Activated gamma-delta T cell treated with anti-CD3 and anti-CD28 coated beads, Interleukin-2, amount 50 U/mL, for 16 hours (primary cell): Measurements from ENCODE around the gene TMEM9B.

ENCODE experiments used
- DNase-seq: peaks from one replicate; pipeline ENCODE4 v3.0.0-alpha.2; 2020; ENCODE audit warnings: low read depth

Gene TMEM9B

DNA sequence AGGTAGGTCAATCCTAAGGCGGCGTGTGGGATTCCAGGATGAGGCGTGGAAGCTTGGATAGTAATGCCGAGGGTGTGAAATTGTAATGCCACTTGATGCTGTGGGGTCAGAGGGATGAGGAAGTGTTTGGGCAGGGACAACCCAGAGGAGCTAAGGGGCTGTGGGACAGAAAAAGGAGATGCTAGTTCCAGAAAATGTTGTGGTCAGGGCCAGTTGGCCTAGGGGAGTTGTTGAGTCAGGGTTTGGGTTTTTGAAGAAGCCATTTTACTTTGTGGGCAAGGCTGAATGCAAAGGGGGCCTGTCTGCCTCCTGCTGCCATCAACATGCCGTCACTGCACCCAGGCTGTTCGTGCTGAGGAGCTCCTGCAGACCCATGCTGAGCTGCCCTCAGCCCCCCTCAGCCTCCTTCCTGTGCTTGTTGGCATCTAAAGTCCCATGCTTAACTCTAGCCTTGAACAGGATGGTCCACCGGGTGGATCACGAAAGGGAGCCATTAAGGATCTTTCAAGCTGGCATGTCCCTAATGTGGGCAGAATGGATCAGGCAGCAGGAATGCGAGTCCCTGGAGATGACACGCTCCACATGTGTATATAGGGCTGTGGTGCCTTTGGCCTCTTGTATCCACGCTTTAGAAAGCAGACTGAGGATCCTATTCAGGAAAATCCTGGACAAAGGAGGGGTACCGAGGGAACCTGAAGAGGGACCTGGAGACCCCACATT, 33.6 kb downstream of the TMEM9B start:
- no peak for DNase-seq

GRCh38 chr11:8928981-8929615, 35.1 kb downstream of the TMEM9B start:
- DNase-seq, result no peak

DNA sequence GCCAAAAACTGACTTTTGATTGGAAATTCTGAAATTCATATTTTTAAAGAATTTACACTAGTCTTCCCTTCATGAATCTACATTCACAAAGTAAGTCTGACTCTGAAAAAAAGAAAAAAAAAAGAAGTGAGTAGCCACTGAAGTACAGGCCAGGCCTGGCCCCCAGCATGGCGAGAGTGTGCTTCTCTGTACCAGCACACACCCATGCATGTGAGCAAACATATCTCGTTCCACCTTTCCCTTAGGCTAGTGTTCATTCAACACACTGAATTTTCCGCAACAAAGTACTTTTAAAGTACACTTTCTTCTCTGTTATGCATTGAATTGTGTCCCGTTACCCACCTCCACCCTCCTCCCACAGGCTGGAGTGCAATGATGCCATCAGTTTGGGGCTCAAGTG, 36.0 kb downstream of the TMEM9B start:
- DNase-seq, result no peak

GRCh38 chr11:8927233-8927632, 37.0 kb downstream of the TMEM9B start:
- no peak for DNase-seq

DNA sequence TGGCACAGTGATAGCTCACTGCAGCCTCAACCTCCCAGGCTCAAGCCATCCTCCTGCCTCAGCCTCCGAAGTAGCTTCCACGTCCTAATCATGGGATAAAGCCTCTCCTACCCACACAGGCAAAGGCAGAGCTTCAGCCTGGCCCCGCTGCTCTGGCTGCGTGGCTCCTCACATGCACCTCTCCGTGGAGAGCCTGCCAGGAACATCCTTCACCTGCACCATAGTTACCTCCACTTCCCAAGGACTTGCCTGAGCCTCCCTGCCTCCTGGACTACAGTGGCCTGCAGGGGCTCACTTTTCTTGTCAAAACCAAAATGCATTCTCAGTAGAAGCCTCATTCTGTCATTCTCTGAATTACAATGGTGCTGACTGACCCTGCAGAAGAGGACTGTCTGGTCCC, 38.0 kb downstream of the TMEM9B start:
- DNase-seq, result no peak

- no peak for DNase-seq
Observed at GRCh38 chr11:8925711-8926110, 38.5 kb downstream of the TMEM9B start.

DNA sequence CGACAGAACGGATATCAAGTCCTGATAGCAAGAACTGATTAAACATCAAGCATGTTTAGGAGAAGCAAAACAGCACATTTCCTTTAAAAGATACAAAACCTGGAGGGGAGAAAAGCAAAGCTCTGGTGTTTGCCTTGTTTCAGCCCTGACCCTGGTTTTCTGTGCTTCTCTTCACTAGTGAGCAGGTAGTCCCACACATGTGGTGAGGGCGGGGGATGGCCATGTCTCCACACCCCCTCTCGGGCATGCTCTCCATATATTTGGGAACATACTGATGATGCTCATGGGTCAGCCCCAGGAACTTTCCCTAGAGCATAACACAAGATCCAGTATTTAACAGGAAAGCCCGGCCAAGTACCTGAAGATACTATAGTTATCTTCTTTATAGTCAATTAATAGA, 41.6 kb downstream of the TMEM9B start:
- DNase-seq, result no peak

GRCh38 chr11:8917157-8917825, 47.0 kb downstream of the TMEM9B start:
- no peak for DNase-seq

GRCh38 chr11:8914661-8915018, 49.6 kb downstream of the TMEM9B start:
- no peak for DNase-seq

GRCh38 chr11:8913961-8914660, 50.1 kb downstream of the TMEM9B start:
- DNase-seq, result peak; percentile 28

DNA sequence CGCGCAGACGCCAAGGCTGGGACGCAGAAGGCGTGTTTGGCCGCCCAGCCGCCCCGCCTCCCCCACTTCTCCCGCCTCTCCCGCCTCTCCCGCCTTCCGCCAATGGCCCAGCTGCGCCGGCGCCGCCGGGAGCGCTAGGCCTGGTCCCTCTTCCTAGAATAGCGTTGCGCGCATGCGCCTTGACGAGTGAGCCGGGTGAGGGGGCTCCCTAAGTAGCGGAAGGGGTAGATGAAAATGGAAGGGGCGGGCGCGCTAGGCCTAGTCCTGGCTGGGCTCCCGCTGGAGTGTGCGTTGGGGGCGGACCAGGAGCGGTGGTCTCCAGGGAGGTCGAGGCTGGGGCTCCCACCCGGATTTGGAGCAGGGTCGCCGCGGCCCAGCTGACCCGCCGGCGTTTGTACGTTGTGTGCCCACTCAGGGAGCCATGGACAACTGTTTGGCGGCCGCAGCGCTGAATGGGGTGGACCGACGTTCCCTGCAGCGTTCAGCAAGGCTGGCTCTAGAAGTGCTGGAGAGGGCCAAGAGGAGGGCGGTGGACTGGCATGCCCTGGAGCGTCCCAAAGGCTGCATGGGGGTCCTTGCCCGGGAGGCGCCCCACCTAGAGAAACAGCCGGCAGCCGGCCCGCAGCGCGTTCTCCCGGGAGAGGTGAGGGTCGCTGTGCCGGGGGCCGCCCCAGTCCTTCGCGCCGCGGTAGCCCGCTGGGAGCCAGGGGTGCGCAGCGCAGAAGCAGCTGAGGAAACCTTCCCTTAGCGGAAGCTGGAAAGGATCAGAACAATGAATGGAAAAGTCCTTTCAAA, 53.0 kb downstream of the TMEM9B start, which contains the start of gene AKIP1:
TSS of gene AKIP1 (plus strand) at position 161 of the 795 bp plus-strand sequence. CDS start at position 422, 261 bp downstream.
- DNase-seq, result peak; percentile 68

DNA sequence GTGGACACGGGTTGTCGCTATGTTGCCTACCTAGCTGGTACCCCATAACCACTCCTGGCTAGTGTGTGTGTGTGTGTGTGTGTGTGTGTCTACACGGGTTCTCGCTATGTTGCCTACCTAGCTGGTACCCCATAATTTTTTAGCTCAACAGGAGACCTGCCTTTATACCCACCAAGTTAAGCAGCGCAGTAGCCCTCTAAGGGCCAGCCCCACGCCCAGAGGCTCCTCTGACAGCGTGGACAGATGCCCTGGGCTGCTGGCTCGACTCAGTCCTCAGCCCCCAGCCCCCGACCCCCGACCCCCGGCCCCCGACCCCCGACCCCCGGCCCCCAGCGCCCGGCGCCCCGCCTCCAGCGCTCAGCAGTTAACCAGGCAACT, 53.6 kb downstream of the TMEM9B start:
- no peak for DNase-seq

- DNase-seq, result no peak
Observed at GRCh38 chr11:8908099-8908498, 56.1 kb downstream of the TMEM9B start.

DNA sequence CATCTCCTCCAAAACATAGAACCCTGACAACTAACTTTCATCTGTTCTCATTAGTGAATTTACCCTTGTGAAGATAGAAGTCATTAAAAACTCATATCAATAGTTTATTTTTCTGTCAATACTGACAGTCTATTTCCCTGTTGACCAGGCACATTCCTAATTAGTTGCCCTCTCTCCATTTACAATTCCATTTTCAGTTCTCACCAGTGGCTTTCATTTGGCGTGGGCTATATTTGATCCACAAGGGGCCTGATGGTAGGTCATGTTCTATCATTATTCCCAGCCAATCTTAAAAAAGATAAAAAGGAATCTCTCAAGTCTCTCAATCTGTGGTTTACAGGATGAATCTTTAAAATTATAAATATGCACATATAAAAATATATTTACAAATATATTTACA, 57.1 kb downstream of the TMEM9B start:
- no peak for DNase-seq

- DNase-seq, result no peak
Observed at GRCh38 chr11:8905528-8906165, 58.6 kb downstream of the TMEM9B start.

GRCh38 chr11:8899119-8899753, 65.0 kb downstream of the TMEM9B start:
- DNase-seq, result no peak
